Brain pericyte (primary cell): ENCODE data around the gene TTC9B.
"Not testable (repeated sequence)": the region's sequence is repeated elsewhere in the genome, so short reads cannot be mapped to it uniquely, and the experiment has no call there.

Experiments
- DNase-seq: peaks from one replicate; pipeline ENCODE4 v3.0.0-alpha.2; 2012; ENCODE audit warnings: low read depth, low spot score

Gene TTC9B

DNA sequence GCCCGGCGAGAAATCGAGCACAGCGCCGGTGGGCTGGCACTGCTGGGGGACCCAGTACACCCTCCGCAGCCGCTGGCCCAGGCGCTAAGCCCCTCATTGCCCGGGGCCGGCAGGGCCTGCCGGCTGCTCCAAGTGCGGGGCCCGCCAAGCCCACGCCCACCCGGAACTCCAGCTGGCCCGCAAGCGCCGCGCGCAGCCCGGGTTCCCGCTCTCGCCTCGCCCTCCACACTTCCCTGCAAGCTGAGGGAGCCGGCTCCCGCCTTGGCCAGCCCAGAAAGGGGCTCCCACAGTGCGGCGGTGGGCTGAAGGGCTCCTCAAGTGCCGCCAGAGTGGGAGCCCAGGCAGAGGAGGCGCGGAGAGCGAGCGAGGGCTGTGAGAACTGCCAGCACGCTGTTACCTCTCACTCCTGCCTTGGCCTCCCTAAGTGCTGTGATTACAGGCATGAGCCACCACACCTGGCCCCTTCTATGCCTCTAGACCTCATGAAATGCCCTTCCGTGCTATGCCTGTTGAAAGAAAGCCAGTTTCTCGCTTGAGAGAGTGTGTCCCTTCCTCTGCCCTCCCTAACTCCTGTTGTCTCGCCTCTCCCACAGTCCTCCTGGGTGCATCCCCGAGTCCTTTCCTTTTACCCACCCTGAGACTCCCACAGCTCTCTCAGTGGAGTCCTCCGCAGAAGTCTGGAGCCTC lies 47.7 kb downstream of the TTC9B start:
- not testable (repeated sequence) for DNase-seq

DNA sequence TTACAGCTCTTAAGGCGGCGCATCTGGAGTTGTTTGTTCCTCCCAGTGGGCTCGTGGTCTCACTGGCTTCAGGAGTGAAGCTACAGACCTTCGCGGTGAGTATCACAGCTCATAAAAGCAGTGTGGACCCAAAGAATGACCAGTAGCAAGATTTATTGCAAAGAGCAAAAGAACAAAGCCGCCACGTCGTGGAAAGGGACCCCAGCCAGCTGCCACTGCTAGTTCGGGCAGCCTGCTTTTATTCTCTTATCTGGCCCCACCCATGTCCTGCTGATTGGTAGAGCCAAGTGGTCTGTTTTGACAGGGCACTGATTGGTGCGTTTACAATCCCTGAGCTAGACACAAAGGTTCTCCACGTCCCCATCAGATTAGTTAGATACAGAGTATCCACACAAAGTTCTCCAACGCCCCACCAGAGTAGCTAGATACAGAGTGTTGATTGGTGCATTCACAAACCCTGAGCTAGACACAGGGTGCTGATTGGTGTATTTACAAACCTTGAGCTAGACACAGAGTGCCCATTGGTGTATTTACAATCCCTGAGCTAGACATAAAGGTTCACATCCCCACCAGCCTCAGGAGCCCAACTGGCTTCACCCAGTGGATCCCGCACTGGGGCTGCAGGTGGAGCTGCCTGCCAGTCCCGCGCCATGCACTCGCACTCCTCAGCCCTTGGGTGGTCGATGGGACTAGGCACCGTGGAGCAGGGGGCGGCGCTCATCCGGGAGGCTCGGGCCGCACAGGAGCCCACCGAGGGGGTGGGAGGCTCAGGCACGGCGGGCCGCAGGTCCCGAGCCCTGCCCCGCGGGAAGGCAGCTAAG lies 48.5 kb downstream of the TTC9B start:
- DNase-seq, result not testable (repeated sequence)
